Stomach (tissue), 9 donors: ENCODE measurements around the gene FIGLA. TPM values are rescaled to one million over a fixed set of nuclear protein-coding genes. Genes with fewer than 3 reads are reported as not detected.

Experiments used
- DNase-seq, 2 donors: peaks; one replicate each; pipeline versions ENCODE4 v3.0.0 to v3.0.0-alpha.2; 2013 to 2019
- H3K27ac ChIP-seq, 5 donors: fragments of 200-600 bp in 4 of 5; sonication (generic) in 4 of 5; one replicate each; pipeline ENCODE4 v1.5.1; 2013 to 2019; ENCODE audit warnings: mild to moderate bottlenecking in 1 of 5, moderate library complexity in 1 of 5
- H3K27me3 ChIP-seq, 3 donors: fragments of 200-600 bp; sonication (generic); one replicate each; pipeline ENCODE4 v1.5.1; 2017 to 2019; ENCODE audit warnings: mixed run types in 1 of 3
- H3K36me3 ChIP-seq, 4 donors: fragments of 200-600 bp; sonication (generic); 1 replicate in 3 of 4; 2 replicates in 1 of 4; pipeline ENCODE4 v1.5.1; 2016 to 2019
- H3K4me1 ChIP-seq, 4 donors: fragments of 200-600 bp; sonication (generic); one replicate each; pipeline ENCODE4 v1.5.1; 2016 to 2019
- H3K4me3 ChIP-seq, 4 donors: fragments of 200-600 bp; sonication (generic) in 3 of 4; one replicate each; pipeline ENCODE4 v1.5.1; 2016 to 2019; ENCODE audit warnings: mild to moderate bottlenecking in 1 of 4
- H3K9me3 ChIP-seq, 4 donors: fragments of 200-600 bp; sonication (generic); one replicate each; pipeline ENCODE4 v1.5.1; 2016 to 2019
- CTCF ChIP-seq, 7 experiments: fragments of 450-650 bp in 4 of 7; fragments of 200-600 bp in 3 of 7; sonication (generic) in 3 of 7; IDR thresholded peaks; one replicate each; pipeline ENCODE4 v1.5.1; 2016 to 2019; ENCODE audit warnings: antibody characterized with exemption in 7 of 7, control low read depth in 2 of 7, mild to moderate bottlenecking in 1 of 7
- EP300 ChIP-seq: sonication (generic); formaldehyde crosslinking; IDR thresholded peaks from one replicate; pipeline ENCODE4 v1.6.1; 2017; ENCODE audit warnings: antibody characterized with exemption
- POLR2A ChIP-seq, 4 donors: fragments of 450-650 bp; IDR thresholded peaks; one replicate each; pipeline ENCODE4 v1.6.1; 2016; ENCODE audit warnings: antibody characterized with exemption in 4 of 4, control low read depth in 2 of 4, mild to moderate bottlenecking in 1 of 4, moderate library complexity in 1 of 4
- POLR2AphosphoS5 ChIP-seq, 3 donors: sonication (generic); formaldehyde crosslinking; IDR thresholded peaks; one replicate each; pipeline ENCODE4 v1.6.1; 2016; ENCODE audit warnings: antibody characterized with exemption in 3 of 3
- WGBS, 5 donors: extraction: QIAGEN DNeasy Blood & Tissue Kit in 3 of 5; methylation state at CpG; one replicate each; pipeline versions ENCODE4 v1.1.5 to v1.1.7; 2013 to 2018; 5-methylcytosine and 5-hydroxymethylcytosine counted together
- intact Hi-C: fragments of 100-400 bp; cut with DNase I; formaldehyde crosslinking; loops from one replicate; pipeline ENCODE4 v1.15.1; 2023; ENCODE audit warnings: low total_unique reads
- polyA plus RNA-seq, 3 donors: library from polyadenylated mRNA; stranded (reverse); fragments of 200-250 nt; gene quantifications; one replicate each; pipeline ENCODE4 v1.2.3, GENCODE V29; 2013
- total RNA-seq, 5 donors: library from RNA; depleted of rRNA; stranded (reverse); fragments of >200 nt; gene quantifications; one replicate each; pipeline versions ENCODE4 v1.1.0 to v1.2.3, GENCODE V29; 2014 to 2016
- donor health status: healthy with polysubstance abuse.
- donor health status: Bipolar disorder and iron deficiency.
- donor health status: healthy.

The FIGLA gene
- total and polyA plus RNA-seq, 8 donors, result 0.75 TPM; not detected in 7

GRCh38 chr2:70807828-70808118 lies 17.3 kb upstream of the FIGLA start:
- TF ChIP-seq CTCF (IDR thresholded peaks at IDR 0.05) (no peak), POLR2A (IDR thresholded peaks at IDR 0.05) (no peak), POLR2AphosphoS5 (IDR thresholded peaks at IDR 0.05) (no peak), EP300 (no peak)
- intact Hi-C loops, result no loop called here
- no peak for DNase-seq
- WGBS, 5 donors, result 86 to 94% (median 90%) methylated on average over 4 of the region's 4 CpGs
- Histone ChIP-seq H3K27ac (no peak overlapping the region), H3K4me3 (no peak overlapping the region), H3K36me3 (no peaks in the 10 kb centered on the region), H3K4me1 (no peaks in the 10 kb centered on the region), H3K27me3 (no peaks in the 10 kb centered on the region), H3K9me3 (no peaks in the 10 kb centered on the region)

GRCh38 chr2:70807102-70807827 lies 16.8 kb upstream of the FIGLA start:
- intact Hi-C loops, result no loop called here
- no peaks in the 10 kb centered on the region for H3K4me1 ChIP-seq

GRCh38 chr2:70806620-70807019 lies 16.2 kb upstream of the FIGLA start:
- Histone ChIP-seq H3K36me3 (no peaks in the 10 kb centered on the region), H3K27me3 (peaks cover 0 to 6% (median 0%) of the 10 kb centered on the region in 3 donors), H3K27ac (no peak overlapping the region), H3K4me3 (no peak overlapping the region), H3K4me1 (no peaks in the 10 kb centered on the region), H3K9me3 (no peaks in the 10 kb centered on the region)
- no peak for TF ChIP-seq POLR2AphosphoS5 (IDR thresholded peaks at IDR 0.05)
- DNase-seq, result no peak
- intact Hi-C loops, result no loop called here
- 49 to 64% (median 56%) methylated on average over 6 of the region's 6 CpGs for WGBS, 5 donors

More at GRCh38 chr2:70807102-70807827, 16.8 kb upstream of the FIGLA start:
- Histone ChIP-seq H3K4me3 (no peak overlapping the region), H3K9me3 (no peaks in the 10 kb centered on the region), H3K36me3 (no peaks in the 10 kb centered on the region), H3K27ac (no peak overlapping the region), H3K27me3 (no peaks in the 10 kb centered on the region)
- no peak for TF ChIP-seq POLR2A (IDR thresholded peaks at IDR 0.05)
- TF ChIP-seq CTCF (IDR thresholded peaks at IDR 0.05), result no peak
- no peak for TF ChIP-seq POLR2AphosphoS5 (IDR thresholded peaks at IDR 0.05)
- TF ChIP-seq EP300, result no peak
- DNase-seq, result no peak
- 55 to 71% (median 65%) methylated on average over 6 of the region's 6 CpGs for WGBS, 5 donors

- 70 to 74% (median 71%) methylated on average over 5 of the region's 5 CpGs for WGBS, 5 donors
- DNase-seq, result no peak
- H3K27me3 ChIP-seq, result peaks cover 0 to 10% (median 0%) of the 10 kb centered on the region in 3 donors
- no peaks in the 10 kb centered on the region for H3K4me1 ChIP-seq
- peaks cover 0 to 2% (median under 1%) of the 10 kb centered on the region in 4 donors for H3K9me3 ChIP-seq
- no peak for TF ChIP-seq EP300
- no peak for TF ChIP-seq CTCF (IDR thresholded peaks at IDR 0.05)
- no peak for TF ChIP-seq POLR2A (IDR thresholded peaks at IDR 0.05)
- no peak for TF ChIP-seq POLR2AphosphoS5 (IDR thresholded peaks at IDR 0.05)
- no peak overlapping the region for H3K4me3 ChIP-seq
- no peak overlapping the region for H3K27ac ChIP-seq
- no peaks in the 10 kb centered on the region for H3K36me3 ChIP-seq
- intact Hi-C loops, result no loop called here
Observed at GRCh38 chr2:70806013-70806412, 15.6 kb upstream of the FIGLA start.

GRCh38 chr2:70801607-70802263 lies 11.3 kb upstream of the FIGLA start:
- Histone ChIP-seq H3K4me3 (no peak overlapping the region), H3K4me1 (no peaks in the 10 kb centered on the region), H3K36me3 (no peaks in the 10 kb centered on the region), H3K27me3 (peaks cover 0 to 11% (median 0%) of the 10 kb centered on the region in 3 donors), H3K27ac (no peak overlapping the region), H3K9me3 (peaks cover 0 to 24% (median 6%) of the 10 kb centered on the region in 4 donors)
- intact Hi-C loops, result no loop called here
- WGBS, 5 donors, result 67 to 71% (median 69%) methylated on average over 9 to 10 of the region's 10 CpGs
- no peak for TF ChIP-seq POLR2A (IDR thresholded peaks at IDR 0.05)
- no peak for TF ChIP-seq POLR2AphosphoS5 (IDR thresholded peaks at IDR 0.05)
- no peak for TF ChIP-seq EP300
- TF ChIP-seq CTCF (IDR thresholded peaks at IDR 0.05), result no peak
- no peak for DNase-seq
